Nephron progenitor cell (in vitro differentiated cells): ENCODE data around the gene DDX27.

ENCODE experiments used
- DNase-seq: peaks from one replicate; pipeline ENCODE4 v3.0.0; 2021
- H3K27ac Mint-ChIP-seq: 2 replicates; pipeline ENCODE4 v1.8.0; 2021; ENCODE audit warnings: mild to moderate bottlenecking, moderate library complexity, mixed read lengths
- H3K27me3 Mint-ChIP-seq: 2 replicates; pipeline ENCODE4 v1.8.0; 2021; ENCODE audit warnings: mild to moderate bottlenecking, low read depth, mixed read lengths; ENCODE audit not compliant: poor library complexity
- H3K36me3 Mint-ChIP-seq: 2 replicates; pipeline ENCODE4 v1.8.0; 2021; ENCODE audit warnings: low read depth, mixed read lengths
- H3K4me1 Mint-ChIP-seq: 2 replicates; pipeline ENCODE4 v1.8.0; 2021; ENCODE audit warnings: mixed read lengths
- H3K4me3 Mint-ChIP-seq: 2 replicates; pipeline ENCODE4 v1.8.0; 2021; ENCODE audit warnings: mild to moderate bottlenecking, moderate library complexity, mixed read lengths
- H3K9me3 Mint-ChIP-seq: 2 replicates; pipeline ENCODE4 v1.8.0; 2021; ENCODE audit warnings: mild to moderate bottlenecking, moderate library complexity, mixed read lengths
- CTCF ChIP-seq: fragments of 200-600 bp; sonication (generic); IDR thresholded peaks from 2 replicates; pipeline ENCODE4 v1.5.0; 2021; ENCODE audit warnings: antibody characterized with exemption

Gene DDX27

GRCh38 chr20:49283176-49283702 is 64.0 kb downstream of the DDX27 start:
- TF ChIP-seq CTCF = no peak
- Mint-ChIP-seq H3K4me1 (peaks cover 86% of the 10 kb centered on the region), H3K4me3 (peak overlapping the region; percentile 95), H3K36me3 (peaks cover 100% of the 10 kb centered on the region), H3K27me3 (no peaks in the 10 kb centered on the region), H3K27ac (peak overlapping the region; percentile 14), H3K9me3 (peaks cover 92% of the 10 kb centered on the region)
- DNase-seq = no peak

DNA sequence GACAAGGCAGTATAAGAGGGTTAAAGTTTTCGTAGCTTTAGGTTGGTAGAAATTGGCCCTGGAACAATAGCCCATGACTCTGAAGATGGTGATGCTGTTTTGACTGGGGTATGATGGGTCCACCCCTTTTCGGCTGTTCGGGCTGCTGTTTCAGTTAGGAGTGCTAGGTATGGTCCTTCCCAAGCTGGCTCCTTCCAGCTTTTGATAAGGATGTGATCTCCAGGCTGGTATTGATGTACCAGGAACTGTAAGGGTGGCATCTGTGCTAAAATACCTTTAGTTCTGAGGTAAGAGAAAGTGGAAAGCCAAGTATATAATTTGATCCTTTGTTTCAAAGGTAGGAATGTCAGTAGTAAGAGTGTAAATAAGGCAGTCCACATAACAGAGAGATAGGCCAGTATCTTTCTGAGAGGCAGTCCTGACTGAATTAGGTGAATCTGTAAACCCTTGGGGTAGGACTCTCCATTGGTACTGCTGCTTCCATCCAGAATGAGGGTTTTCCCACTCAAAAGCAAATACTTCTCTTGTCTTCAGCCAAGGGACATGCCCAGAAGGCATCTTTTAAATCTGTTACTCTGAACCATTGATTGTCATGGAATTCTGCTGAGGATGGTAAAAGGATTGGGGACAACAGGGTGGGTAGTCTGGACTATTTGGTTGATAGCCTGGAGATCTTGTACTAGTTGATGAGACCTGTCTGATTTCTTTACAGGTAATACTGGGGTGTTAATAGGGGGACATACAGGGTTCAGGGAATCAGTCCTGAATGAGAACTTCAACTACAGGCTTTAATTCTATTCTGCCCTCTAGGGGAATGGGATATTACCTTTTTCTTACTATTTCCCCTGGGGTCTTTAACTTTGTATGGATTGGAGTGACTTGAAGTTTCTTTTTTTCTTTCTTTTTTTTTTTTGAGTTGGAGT is 64.7 kb downstream of the DDX27 start:
- DNase-seq = no peak
- H3K4me3 Mint-ChIP-seq = peak overlapping the region; percentile 95
- peaks cover 100% of the 10 kb centered on the region for H3K36me3 Mint-ChIP-seq
- peaks cover 85% of the 10 kb centered on the region for H3K9me3 Mint-ChIP-seq
- H3K27me3 Mint-ChIP-seq = no peaks in the 10 kb centered on the region
- TF ChIP-seq CTCF = no peak
- H3K27ac Mint-ChIP-seq = peak overlapping the region; percentile 36
- H3K4me1 Mint-ChIP-seq = peaks cover 82% of the 10 kb centered on the region

DNA sequence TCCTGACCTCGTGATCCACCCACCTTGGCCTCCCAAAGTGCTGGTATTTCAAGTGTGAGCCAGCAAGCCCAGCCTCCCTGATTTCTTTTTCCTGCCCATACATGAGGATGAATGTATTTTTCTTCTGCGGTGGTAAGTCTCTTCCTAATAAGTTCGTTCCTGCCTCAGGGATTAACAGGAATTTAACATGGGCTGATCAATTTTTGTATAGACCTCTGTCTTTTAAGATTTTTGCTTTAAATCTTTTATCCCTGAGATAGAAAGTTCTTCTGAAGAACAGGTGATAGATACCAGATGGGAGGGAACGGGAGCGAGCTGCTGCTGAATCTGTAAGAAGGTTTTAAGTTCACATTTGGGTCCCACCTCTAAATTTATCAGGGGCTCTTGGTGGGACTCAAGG is 65.6 kb downstream of the DDX27 start:
- H3K27me3 Mint-ChIP-seq = no peaks in the 10 kb centered on the region
- peaks cover 74% of the 10 kb centered on the region for H3K4me1 Mint-ChIP-seq
- H3K4me3 Mint-ChIP-seq = peak overlapping the region; percentile 95
- H3K36me3 Mint-ChIP-seq = peaks cover 100% of the 10 kb centered on the region
- peak overlapping the region; percentile 82 for H3K27ac Mint-ChIP-seq
- no peak for DNase-seq
- peaks cover 76% of the 10 kb centered on the region for H3K9me3 Mint-ChIP-seq
- TF ChIP-seq CTCF = no peak

- H3K27me3 Mint-ChIP-seq = no peaks in the 10 kb centered on the region
- H3K4me3 Mint-ChIP-seq = peak overlapping the region; percentile 63
- H3K36me3 Mint-ChIP-seq = peaks cover 100% of the 10 kb centered on the region
- TF ChIP-seq CTCF = no peak
- DNase-seq = no peak
- H3K4me1 Mint-ChIP-seq = peaks cover 69% of the 10 kb centered on the region
- peak overlapping the region; percentile 89 for H3K27ac Mint-ChIP-seq
- peaks cover 72% of the 10 kb centered on the region for H3K9me3 Mint-ChIP-seq
These were observed 66.0 kb downstream of the DDX27 start for GRCh38 chr20:49285233-49285668.

- peak overlapping the region; percentile 93 for H3K27ac Mint-ChIP-seq
- H3K4me3 Mint-ChIP-seq = peak overlapping the region; percentile 63
- no peak for DNase-seq
- peaks cover 62% of the 10 kb centered on the region for H3K4me1 Mint-ChIP-seq
- peaks cover 65% of the 10 kb centered on the region for H3K9me3 Mint-ChIP-seq
- H3K36me3 Mint-ChIP-seq = peaks cover 100% of the 10 kb centered on the region
- H3K27me3 Mint-ChIP-seq = no peaks in the 10 kb centered on the region
- TF ChIP-seq CTCF = no peak
These were observed 66.7 kb downstream of the DDX27 start for GRCh38 chr20:49285813-49286494.
